ENCODE data around the gene EMC6.

DNA sequence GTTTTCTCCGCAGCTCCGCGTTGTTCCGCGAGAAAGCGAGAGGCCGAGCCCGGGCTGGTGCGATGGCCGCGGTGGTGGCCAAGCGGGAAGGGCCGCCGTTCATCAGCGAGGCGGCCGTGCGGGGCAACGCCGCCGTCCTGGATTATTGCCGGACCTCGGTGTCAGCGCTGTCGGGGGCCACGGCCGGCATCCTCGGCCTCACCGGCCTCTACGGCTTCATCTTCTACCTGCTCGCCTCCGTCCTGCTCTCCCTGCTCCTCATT is 404 bp downstream of the EMC6 start:
- TF ChIP-seq GATA2 (IDR thresholded peaks at IDR 0.05; ENCODE audit: low read depth, low read length) (no peak), GATA3 (IDR thresholded peaks at IDR 0.05; ENCODE audit: low read depth, low read length) (no peak)
